ENCODE measurements around the gene GRAMD1B.

Gene GRAMD1B

GRCh38 chr11:123558536-123559315 is 128.7 kb downstream of the GRAMD1B start:
- H3K27ac ChIP-seq (replicated peaks), result no peak overlapping the region
- TF ChIP-seq REST (IDR thresholded peaks at IDR 0.05; ENCODE audit: insufficient replicate concordance, low read depth), result no peak
- no peak for TF ChIP-seq POLR2AphosphoS5 (IDR thresholded peaks at IDR 0.05; ENCODE audit: low read depth)
- H3K4me3 ChIP-seq (replicated peaks; ENCODE audit: insufficient read depth, low read length), result no peak overlapping the region
- no peaks in the 10 kb centered on the region for H3K27me3 ChIP-seq (ENCODE audit: insufficient read depth, poor library complexity, severe bottlenecking)
- no peak for DNase-seq (ENCODE audit: low read depth in 1 of 2, low spot score in 1 of 2)

- no peak for DNase-seq (ENCODE audit: low read depth in 1 of 2, low spot score in 1 of 2)
- TF ChIP-seq SPI1 (IDR thresholded peaks at IDR 0.05; ENCODE audit: borderline replicate concordance, low read depth) (no peak), CTCF (IDR thresholded peaks at IDR 0.05; ENCODE audit: insufficient read depth, low read length) (no peak), POLR2AphosphoS5 (IDR thresholded peaks at IDR 0.05; ENCODE audit: low read depth) (no peak), REST (IDR thresholded peaks at IDR 0.05; ENCODE audit: insufficient replicate concordance, low read depth) (no peak), GABPA (IDR thresholded peaks at IDR 0.05; ENCODE audit: low read depth) (no peak)
- Histone ChIP-seq H3K4me3 (replicated peaks; ENCODE audit: insufficient read depth, low read length) (no peak overlapping the region), H3K27me3 (ENCODE audit: insufficient read depth, poor library complexity, severe bottlenecking) (no peaks in the 10 kb centered on the region), H3K27ac (replicated peaks) (no peak overlapping the region)
Observed at GRCh38 chr11:123559523-123559955, 129.5 kb downstream of the GRAMD1B start.

- H3K27ac ChIP-seq (replicated peaks), result no peak overlapping the region
- no peak overlapping the region for H3K4me3 ChIP-seq (replicated peaks; ENCODE audit: insufficient read depth, low read length)
- TF ChIP-seq REST (IDR thresholded peaks at IDR 0.05; ENCODE audit: insufficient replicate concordance, low read depth) (no peak), GABPA (IDR thresholded peaks at IDR 0.05; ENCODE audit: low read depth) (no peak), POLR2AphosphoS5 (IDR thresholded peaks at IDR 0.05; ENCODE audit: low read depth) (no peak), CTCF (IDR thresholded peaks at IDR 0.05; ENCODE audit: insufficient read depth, low read length) (no peak), SPI1 (IDR thresholded peaks at IDR 0.05; ENCODE audit: borderline replicate concordance, low read depth) (no peak)
- DNase-seq (ENCODE audit: low read depth in 1 of 2, low spot score in 1 of 2), result peak in 1 of 2 experiments; percentile 23
- H3K27me3 ChIP-seq (ENCODE audit: insufficient read depth, poor library complexity, severe bottlenecking), result no peaks in the 10 kb centered on the region
Observed at GRCh38 chr11:123560006-123560405, 129.9 kb downstream of the GRAMD1B start.
